HT1080 (cell line): ENCODE measurements around the gene GIGYF2. TPM values are rescaled to one million over a fixed set of nuclear protein-coding genes. Genes with fewer than 3 reads are reported as not detected.
"Not testable (repeated sequence)": the region's sequence is repeated elsewhere in the genome, so short reads cannot be mapped to it uniquely, and the experiment has no call there.

Experiments
- DNase-seq: peaks from one replicate; pipeline ENCODE4 v3.0.0-alpha.2; 2015; ENCODE audit warnings: low read depth
- total RNA-seq: library from RNA; depleted of rRNA; stranded (reverse); fragments of >200 nt; shearing (Covaris generic); gene quantifications from 2 replicates; pipeline ENCODE4 v1.2.3, GENCODE V29; 2014

GIGYF2 gene
- total RNA-seq, 1 experiment from 2014 or later = 49.2 TPM

DNA sequence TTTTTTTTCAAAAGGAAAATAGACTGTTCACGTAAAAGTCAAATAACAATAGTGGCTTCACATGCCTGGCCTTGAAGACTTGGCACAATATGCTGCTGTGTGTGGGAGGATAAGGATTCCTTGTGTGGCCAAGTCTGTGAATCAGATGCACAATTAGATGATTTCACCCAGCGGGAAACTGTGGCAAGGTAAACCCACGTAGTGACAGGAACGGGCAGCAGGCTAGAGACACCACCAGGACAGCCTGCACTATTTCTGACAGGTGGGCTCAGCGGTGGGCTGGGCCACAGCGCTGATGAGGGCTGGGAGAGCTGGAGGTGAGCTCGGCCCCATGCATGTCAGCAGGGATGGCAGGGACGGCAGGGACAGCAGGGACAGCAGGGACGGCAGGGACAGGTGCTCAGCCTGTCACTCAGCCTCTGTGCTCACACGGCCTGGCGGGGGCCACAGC, 194.5 kb downstream of the GIGYF2 start:
- DNase-seq = no peak

DNA sequence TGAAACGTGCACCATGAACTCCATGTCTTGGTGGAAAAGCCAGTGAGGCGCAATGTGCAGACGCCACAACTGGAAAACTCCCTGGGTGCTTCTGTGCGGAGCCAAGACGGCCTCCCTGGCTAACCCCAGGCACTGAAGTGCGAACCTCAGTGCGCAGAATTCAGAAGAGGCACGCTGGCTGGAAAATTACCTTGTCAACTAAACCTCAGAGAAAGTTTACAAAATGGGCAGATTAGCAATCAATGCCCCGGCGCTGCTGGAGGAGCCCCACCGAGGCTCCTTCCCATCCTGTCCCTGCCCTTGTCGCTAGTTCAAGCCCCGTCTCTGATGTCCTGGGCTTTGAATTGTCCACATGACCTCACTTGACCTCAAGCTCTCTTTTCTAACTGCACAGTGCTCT, 195.1 kb downstream of the GIGYF2 start:
- no peak for DNase-seq

DNA sequence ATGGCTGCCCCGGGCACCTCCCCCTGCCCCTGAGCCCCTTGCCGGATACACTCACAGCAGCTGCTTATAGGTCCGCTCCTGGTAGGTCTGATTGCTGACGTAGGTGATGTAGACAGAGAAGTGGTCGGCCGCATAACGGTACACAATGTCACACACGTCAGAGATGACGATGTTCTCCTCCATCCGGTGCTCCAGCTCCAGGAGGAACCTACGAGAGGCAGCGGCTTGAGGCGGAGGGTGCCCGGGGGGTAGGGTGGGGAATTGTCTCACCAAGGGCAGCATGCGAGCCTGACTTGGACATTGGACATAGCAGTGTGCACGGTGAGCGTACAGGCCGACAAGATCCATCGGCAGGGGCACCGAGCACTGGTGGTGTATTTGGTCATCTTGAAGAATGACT, 195.7 kb downstream of the GIGYF2 start:
- DNase-seq = no peak

DNA sequence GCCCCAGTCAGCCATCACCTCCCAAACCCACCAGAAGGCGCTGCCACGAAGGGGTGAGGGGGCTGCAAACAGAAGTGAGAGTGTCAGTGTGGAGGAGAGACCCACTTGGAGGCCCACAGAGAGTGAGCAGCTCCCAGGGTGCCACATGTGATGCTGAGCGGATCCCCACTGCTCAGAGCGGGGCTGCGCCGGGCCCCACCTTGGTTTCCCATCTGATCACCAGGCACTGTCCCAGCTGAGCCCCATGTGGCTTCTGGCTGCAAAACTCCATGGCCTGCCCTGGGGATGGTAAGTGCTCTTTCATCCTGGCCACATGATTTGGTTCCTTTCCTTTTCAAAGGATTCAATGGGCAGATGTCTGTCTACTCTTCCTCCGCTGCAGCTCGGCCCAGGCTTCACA, 196.7 kb downstream of the GIGYF2 start:
- no peak for DNase-seq

DNA sequence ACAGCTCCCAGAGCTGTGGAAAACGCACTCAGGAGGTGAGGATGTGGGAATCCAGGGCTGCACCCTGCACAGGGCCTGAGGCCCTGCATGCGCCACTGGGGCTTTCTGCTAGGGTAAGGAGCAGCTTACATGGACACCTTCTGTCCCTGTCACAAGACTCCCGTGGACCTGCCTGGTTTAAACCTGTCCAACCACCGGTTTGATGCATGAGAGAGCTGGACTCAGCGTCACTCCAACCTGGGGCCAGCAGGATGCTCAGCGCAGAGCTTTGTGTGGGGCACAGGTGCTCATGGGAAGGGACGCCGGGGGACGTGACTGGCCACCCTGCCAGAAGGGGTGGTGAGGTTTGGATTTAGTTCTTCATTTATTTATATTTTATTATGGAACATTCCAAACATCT, 197.1 kb downstream of the GIGYF2 start:
- no peak for DNase-seq

DNA sequence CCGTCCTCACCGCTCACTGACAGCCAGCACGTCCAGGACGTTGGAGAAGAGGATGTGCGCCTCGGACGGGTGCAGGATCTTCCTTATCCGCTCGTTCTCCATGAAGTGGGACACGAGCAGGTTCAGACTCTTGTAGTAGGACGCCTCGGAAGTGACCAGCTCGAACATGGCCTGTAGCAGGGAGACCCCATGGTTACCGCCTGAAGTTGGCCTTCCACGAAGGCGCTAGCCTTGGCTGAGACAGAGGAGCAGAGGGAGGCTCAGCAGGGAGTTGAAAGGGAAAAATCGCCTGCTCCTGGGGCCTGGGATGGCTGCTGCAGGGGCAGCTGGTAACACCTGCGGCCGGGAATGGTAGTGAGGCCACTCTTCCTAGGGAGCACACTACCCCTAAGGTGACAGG, 197.6 kb downstream of the GIGYF2 start:
- no peak for DNase-seq

DNA sequence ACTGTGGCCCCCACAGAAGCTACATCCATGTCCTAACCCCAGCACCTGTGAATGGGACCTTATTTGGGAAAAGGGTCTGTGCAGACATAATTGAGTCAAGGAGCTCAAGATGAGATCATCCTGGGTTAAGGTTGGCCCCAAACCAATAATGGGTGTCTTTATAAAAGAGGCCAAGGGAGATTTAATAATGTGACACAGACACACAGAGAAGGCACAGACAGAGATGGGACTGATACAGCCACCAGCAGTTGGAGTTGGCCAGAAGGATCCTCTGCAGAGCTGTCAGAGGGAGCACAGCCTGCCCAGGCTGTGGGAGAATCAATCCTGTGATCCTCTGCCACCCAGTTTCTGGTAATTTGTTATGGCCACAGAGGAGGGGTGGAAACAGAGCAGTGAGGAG, 199.0 kb downstream of the GIGYF2 start:
- DNase-seq = no peak

DNA sequence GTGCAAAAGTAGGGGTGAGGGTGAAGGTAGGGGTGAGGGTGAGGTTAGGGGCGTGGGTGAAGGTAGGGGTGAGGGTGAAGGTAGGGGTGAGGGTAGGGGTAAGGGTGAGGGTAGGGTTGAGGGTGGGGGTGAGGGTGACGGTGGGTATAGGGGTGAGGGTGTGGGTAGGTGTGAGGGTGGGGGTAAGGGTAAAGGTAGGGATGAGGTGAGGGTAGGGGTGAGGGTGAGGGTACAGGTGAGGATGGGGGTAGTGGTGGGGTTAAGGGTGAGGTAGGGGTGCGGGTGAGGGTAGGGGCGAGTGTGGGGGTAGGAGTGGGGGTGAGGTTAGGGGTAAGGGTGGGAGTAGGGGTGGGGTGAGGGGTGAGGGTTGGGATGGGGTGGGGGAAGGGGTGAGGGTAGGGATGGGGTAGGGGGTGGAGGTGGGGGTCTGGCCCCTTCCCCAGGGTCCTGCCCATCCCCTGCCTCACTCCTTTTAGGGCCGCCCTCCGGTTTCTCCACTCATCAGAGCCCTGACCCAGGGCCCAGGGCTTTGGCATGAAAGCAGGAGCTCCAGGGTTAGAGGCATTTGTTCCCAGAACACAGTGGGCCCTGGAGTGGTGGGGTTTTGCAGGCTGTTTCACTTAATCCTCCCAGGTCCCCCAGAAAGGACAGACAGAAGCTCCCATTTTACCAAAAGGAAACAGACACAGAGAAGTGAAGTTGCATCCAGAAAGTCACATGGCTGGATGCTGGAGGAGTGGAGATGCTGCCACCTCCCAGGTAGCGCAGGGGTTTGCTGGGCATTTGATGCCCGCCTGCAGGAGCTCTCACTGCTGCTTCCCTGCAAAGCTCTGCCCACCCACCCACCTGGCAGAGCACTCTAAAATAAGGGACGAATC, 199.8 kb downstream of the GIGYF2 start:
- no peak for DNase-seq

DNA sequence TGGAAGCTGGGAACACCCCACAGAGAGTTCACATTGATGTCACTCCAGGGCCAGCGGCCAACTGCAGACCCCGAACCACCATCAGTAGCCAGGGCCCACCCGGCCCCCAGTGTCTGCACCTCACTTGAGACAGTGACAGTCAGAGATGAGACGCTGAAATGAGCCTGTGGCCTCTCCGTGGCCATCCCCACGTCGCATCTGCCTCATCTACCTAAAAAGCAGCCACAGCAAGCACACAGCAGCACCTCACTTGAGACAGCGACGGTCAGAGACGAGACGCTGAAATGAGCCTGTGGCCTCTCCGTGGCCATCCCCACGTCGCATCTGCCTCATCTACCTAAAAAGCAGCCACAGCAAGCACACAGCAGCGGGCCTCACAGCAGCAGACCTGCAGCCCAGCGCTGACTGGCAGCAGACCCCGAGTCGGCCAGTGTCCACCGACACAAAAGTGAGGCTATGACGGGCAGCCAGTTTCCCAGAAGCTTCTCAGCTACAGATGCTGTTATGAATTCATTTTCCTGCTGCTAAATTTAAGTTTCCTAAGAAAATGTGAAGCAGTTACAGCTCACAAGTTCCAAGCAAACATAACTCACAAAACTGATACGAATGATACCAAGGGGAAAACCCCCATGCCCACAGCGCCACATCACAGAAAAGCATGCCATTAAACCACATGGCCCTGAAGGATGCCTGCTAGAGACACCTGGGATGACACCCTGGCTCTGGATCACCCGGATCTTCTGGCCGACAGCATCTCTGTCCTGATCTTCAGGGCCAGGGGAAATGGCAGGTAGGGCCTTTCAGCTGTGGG, 200.7 kb downstream of the GIGYF2 start:
- DNase-seq = no peak

DNA sequence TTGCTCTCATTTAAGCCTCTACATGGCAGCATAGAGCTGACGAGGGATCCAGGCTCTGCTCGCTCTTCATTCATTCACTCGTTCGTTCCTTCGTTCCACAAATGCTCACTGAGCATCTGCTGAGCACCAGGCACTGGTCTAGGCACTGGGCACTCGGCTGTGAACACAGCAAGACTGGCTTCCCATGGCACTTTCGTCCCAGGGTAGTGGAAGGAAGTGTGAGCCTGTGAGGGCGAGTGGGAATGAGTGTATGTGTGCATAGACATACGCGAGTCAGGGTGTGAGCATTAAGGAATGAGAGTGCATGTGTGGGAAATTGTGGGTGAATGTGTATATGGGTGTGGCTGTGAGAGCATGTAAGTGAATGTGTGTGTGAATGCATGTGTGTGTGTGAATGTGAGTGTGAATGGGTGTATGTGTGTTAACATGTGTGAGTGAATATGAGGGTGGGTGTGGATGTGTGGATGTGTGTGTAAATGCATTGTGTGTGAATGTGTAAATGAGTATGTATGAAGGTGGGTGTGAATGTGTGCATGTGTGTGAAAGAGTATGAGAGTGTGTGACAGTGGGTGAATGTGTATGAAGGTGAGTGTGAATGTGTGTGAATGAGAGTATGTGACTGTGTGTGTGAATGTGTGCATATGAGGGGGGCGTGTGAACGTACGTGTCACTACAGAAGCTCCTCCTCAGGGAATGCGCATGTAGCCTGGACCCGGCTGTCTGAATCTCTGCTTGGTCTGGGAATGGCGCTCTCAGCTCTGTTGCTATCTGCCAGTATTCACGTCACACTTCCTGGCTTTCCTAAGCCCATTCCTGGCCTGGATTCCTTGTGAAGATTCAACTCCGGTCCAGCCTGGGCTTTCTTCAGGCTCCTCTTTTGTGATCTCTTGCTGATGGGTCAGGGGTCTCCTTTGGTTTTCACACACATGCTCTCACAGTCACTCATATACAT, 201.7 kb downstream of the GIGYF2 start:
- peak; percentile 15 for DNase-seq

DNA sequence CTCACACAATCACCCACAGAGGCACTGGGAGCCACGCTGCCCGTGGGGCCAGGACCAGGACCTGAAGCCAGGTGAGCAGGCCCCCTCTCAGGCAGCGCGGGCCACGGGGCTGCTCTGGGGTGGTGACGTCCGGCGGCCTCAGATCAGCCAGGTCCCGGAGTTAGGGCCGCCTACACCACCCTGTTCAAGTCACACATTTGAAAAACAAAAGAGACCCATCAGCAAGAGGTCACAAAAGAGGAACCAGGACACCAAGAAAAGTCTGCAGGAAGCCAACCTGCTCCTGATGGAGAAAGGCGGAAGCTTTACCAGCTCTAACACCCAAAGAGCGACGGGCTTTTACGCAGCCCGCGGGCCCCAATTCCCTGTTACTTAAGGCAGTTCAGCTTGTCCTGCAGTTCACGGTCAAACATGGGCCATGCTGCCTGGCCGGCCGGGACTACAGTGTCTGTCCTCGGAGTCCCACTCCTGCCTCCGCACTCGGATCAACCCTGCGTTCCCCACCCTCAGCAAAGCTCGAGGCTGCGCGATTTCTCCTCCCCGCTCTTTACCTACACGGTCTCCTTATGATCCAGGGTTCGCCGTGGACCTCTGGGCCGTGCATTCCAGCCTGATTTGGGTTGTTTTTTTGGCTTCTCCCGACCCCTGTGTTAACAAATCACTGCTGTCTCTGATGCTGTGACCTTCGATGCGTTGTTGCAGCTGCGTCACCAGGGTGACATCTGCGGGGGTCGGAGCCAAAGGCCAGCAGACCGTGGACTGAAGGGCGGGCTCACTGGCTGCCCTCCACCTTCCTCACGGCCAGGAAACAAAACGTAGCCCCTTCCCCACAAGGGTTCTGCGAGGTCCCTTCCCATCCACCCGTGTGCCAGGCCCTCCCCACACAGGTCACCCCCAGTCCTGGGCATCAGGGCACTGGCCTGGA, 203.9 kb downstream of the GIGYF2 start:
- DNase-seq = no peak

DNA sequence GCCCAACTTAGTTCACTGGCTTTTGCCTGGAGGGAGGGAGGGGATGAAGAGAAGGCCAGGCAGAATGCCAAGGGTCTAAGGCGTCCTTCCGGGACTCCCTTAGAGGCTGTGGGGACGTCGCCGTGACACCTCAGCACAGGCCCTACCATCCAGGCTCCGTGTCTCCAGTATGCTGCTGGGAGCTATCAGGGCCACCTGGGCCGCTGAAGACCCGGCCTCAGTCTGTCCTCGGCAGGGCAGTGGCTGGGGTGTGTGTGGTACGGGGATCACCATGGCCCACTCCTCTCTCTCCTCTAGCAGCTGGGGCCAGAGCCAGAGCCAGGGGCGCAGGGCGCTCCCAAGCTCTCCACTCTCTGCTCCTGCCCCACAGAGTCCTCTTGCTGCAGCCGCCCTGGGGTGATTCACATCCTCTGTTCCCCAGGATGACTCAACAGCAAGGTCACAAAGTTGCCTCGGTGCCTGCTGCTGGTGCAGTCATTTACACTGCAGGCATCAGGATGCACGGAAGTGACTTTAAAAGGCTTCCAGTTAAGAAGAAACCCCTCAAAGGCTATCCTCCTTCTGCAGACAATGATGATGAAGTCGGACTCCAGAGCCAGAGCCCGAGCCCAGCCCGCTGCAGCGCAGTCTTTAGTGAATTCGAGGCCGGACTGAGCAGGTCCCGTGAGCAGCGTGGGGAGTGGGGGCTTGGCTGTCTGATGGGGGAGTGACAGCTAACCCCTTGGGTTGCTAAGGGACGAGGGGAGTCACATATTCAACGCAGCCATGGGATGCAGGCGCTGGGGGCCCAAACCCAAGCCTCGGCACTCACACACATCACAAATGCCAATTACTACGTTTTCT, 204.8 kb downstream of the GIGYF2 start:
- DNase-seq = peak; percentile 96

DNA sequence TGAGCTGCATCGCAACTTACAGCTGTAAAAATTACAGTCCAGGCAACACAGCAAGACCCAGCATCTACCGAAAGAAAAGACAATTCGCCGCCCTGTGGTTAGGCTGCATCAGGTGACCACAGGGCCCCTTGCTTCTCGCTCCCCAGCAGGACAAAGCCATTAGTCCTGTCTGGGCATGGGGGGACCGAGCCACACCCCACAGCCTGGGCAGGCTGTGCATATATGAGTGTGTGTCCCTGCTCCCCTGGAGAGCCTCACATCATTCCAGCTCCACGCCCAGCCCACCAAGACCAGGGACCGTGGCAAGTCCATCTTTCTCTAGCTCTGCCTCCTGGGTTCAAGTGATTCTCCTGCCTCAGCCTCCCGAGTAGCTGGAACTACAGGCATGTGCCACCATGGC, 206.9 kb downstream of the GIGYF2 start:
- no peak for DNase-seq

DNA sequence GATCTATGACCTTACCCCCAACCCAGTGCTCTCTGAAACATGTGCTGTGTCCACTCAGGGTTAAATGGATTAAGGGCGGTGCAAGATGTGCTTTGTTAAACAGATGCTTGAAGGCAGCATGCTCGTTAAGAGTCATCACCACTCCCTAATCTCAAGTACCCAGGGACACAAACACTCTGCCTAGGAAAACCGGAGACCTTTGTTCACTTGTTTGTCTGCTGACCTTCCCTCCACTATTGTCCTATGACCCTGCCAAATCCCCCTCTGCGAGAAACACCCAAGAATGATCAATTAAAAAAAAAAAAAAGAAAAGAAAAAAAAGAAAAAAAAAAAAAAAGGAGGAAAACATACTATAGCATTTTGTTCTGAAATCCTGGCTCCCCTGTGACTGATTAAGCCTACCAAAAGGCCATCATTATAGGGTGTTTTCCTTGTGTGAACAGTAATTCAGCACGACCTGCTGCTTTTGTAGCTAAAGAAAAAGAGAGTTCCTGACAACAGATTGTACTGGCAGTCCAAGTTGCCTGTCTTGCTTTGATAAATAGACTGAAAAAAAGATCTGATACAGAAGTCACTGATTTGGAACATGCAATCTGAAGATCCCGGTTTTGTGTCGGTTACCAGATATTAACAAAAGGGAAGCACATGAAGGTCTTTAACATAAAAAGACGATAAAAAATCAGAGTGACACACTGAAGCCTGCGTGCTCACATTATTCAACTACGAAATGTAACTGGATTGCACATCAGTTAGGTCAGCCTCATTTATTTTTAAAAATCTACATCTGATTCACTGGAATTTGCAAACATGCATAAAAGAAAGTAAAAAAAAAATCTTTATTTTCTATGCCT, 210.0 kb downstream of the GIGYF2 start:
- not testable (repeated sequence) for DNase-seq

DNA sequence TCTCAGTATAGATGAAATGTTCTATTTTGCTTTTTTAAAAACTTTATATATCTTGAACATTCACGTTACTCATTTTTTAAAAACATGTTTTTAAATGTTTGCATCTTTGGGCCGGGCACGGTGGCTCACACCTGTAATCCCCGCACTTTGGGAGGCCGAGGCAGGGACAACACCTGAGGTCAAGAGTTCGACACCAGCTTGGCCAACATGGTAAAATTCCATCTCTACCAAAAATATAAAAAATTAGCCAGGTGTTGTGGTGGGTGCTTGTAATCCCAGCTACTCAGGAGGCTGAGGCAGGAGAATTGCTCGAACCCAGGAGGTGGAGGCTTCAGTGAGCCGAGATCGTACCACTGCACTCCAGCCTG, 210.6 kb downstream of the GIGYF2 start:
- not testable (repeated sequence) for DNase-seq

DNA sequence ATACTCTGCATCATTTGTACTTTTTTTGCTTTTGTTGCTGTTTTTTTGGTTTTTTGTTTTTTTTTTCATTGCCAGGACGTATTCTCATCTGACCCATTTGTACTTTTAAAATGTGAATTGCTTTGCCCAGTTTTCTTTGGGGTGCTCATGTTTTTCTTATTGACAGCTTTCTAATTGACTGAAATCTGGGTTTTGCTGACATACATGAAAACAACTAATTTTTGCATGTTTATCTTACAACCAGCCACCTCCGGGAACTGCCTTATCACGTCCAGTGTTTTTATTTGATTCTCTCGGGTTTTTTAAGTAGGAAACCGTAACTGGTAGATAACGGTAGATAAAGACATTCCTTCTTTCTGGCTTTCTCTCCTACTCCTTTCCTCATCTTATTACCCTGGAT, 211.6 kb downstream of the GIGYF2 start:
- no peak for DNase-seq
